HEK293 (cell line): ENCODE results near the gene FANK1.

Experiments used
- CTCF ChIA-PET: fragments of 350-600 bp; formaldehyde crosslinking; extraction: SDS; loops from one replicate; lab custom pipeline; 2021; ENCODE audit warnings: antibody characterized with exemption; lab: Yijun Ruan, JAX
- POLR2A ChIA-PET: fragments of 300-600 bp; formaldehyde crosslinking; extraction: SDS; loops from one replicate; lab custom pipeline; 2020; ENCODE audit warnings: antibody characterized with exemption, inconsistent platforms; lab: Yijun Ruan, JAX
- H3K27ac ChIP-seq: fragments of 200-500 bp; sonication (Bioruptor generic); 2 replicates; pipeline ENCODE4 v1.5.1; 2014; ENCODE audit warnings: low read depth, low read length, control low read depth, inconsistent platforms; ENCODE audit errors: extremely low read depth
- H3K36me3 ChIP-seq, 2 experiments: fragments of 200-500 bp in 1 of 2; sonication (Bioruptor generic) in 1 of 2; 1 replicate in 1 of 2; 2 replicates in 1 of 2; pipeline ENCODE4 v1.5.1; 2014 to 2017; ENCODE audit warnings: inconsistent platforms in 2 of 2, low read length in 2 of 2; ENCODE audit not compliant: control insufficient read depth in 2 of 2, insufficient read depth in 1 of 2
- H3K4me1 ChIP-seq: fragments of 200-500 bp; sonication (Bioruptor generic); 2 replicates; pipeline ENCODE4 v1.5.1; 2014; ENCODE audit warnings: mild to moderate bottlenecking, low read length, inconsistent platforms; ENCODE audit not compliant: control insufficient read depth, insufficient read depth
- H3K4me3 ChIP-seq: 2 replicates; pipeline ENCODE4 v1.5.1; 2011; ENCODE audit warnings: low read depth, mild to moderate bottlenecking, control low read depth, low read length, moderate library complexity
- H3K9me3 ChIP-seq: fragments of 200-500 bp; sonication (Bioruptor generic); 2 replicates; pipeline ENCODE4 v1.5.1; 2014; ENCODE audit warnings: low read depth, low read length, inconsistent platforms; ENCODE audit not compliant: control insufficient read depth, insufficient read depth
- GLI4 ChIP-seq: fragments of 450-650 bp; formaldehyde crosslinking; IDR thresholded peaks from 2 replicates; pipeline ENCODE4 v1.5.1; 2016; ENCODE audit warnings: missing biosample characterization, missing genetic modification characterization
- GLIS1 ChIP-seq: fragments of 450-650 bp; formaldehyde crosslinking; IDR thresholded peaks from 2 replicates; pipeline ENCODE4 v1.5.1; 2016; ENCODE audit warnings: missing biosample characterization, missing genetic modification characterization
- IKZF3 ChIP-seq: fragments of 450-650 bp; IDR thresholded peaks from 2 replicates; pipeline ENCODE4 v1.5.0; 2018; ENCODE audit warnings: missing biosample characterization, mild to moderate bottlenecking, missing genetic modification characterization, moderate library complexity
- MEIS1 ChIP-seq: sonication (generic); formaldehyde crosslinking; IDR thresholded peaks from 2 replicates; pipeline ENCODE4 v1.8.1; 2022; ENCODE audit warnings: missing genetic modification reagents, mild to moderate bottlenecking, borderline replicate concordance
- SP3 ChIP-seq: fragments of 450-650 bp; formaldehyde crosslinking; IDR thresholded peaks from 2 replicates; pipeline ENCODE4 v1.5.1; 2016; ENCODE audit warnings: missing biosample characterization, missing genetic modification characterization
- ZFHX2 ChIP-seq: fragments of 450-650 bp; formaldehyde crosslinking; conservative IDR thresholded peaks from 2 replicates; pipeline ENCODE4 v1.5.1; 2016; ENCODE audit warnings: missing biosample characterization, missing genetic modification characterization
- ZNF121 ChIP-seq: fragments of 450-650 bp; formaldehyde crosslinking; IDR thresholded peaks from 2 replicates; pipeline ENCODE4 v1.5.1; 2016; ENCODE audit warnings: missing biosample characterization, missing genetic modification characterization
- ZNF2 ChIP-seq: fragments of 450-650 bp; formaldehyde crosslinking; IDR thresholded peaks from 2 replicates; pipeline ENCODE4 v1.5.1; 2016; ENCODE audit warnings: missing biosample characterization, missing genetic modification characterization
- ZNF23 ChIP-seq: fragments of 450-650 bp; formaldehyde crosslinking; IDR thresholded peaks from 2 replicates; pipeline ENCODE4 v1.5.1; 2016; ENCODE audit warnings: missing biosample characterization, missing genetic modification characterization, borderline replicate concordance
- ZNF341 ChIP-seq: fragments of 450-650 bp; formaldehyde crosslinking; IDR thresholded peaks from 2 replicates; pipeline ENCODE4; 2016; ENCODE audit warnings: low read depth, missing biosample characterization, missing genetic modification characterization
- ZNF658 ChIP-seq: fragments of 450-650 bp; formaldehyde crosslinking; IDR thresholded peaks from 2 replicates; pipeline ENCODE4; 2016; ENCODE audit warnings: missing biosample characterization, missing genetic modification characterization
- ZNF670 ChIP-seq: fragments of 450-650 bp; formaldehyde crosslinking; IDR thresholded peaks from 2 replicates; pipeline ENCODE4 v1.5.1; 2016; ENCODE audit warnings: missing biosample characterization, missing genetic modification characterization, low read depth
- ZNF677 ChIP-seq: fragments of 450-650 bp; IDR thresholded peaks from 2 replicates; pipeline ENCODE4 v1.5.0; 2018; ENCODE audit warnings: missing biosample characterization, mild to moderate bottlenecking, missing genetic modification characterization, moderate library complexity
- ZNF785 ChIP-seq: fragments of 450-650 bp; formaldehyde crosslinking; IDR thresholded peaks from 2 replicates; pipeline ENCODE4 v1.5.1; 2016; ENCODE audit warnings: missing biosample characterization, missing genetic modification characterization
- TF ChIP-seq, protein P1 (sequence below): fragments of 450-650 bp; formaldehyde crosslinking; IDR thresholded peaks from 2 replicates; pipeline ENCODE4 v1.5.1; 2016; ENCODE audit warnings: missing biosample characterization, missing genetic modification characterization
- TF ChIP-seq, protein P2 (sequence below): fragments of 450-650 bp; formaldehyde crosslinking; IDR thresholded peaks from 2 replicates; pipeline ENCODE4 v1.5.1; 2017; ENCODE audit warnings: missing biosample characterization, missing genetic modification characterization
- TF ChIP-seq, protein P3 (sequence below): fragments of 450-650 bp; formaldehyde crosslinking; IDR thresholded peaks from 2 replicates; pipeline ENCODE4 v1.5.1; 2016; ENCODE audit warnings: missing biosample characterization, missing genetic modification characterization
- TF ChIP-seq, protein P4 (sequence below): fragments of 450-650 bp; formaldehyde crosslinking; IDR thresholded peaks from 2 replicates; pipeline ENCODE4 v1.5.1; 2016; ENCODE audit warnings: missing biosample characterization, missing genetic modification characterization
- TF ChIP-seq, protein P5 (sequence below): fragments of 450-650 bp; formaldehyde crosslinking; IDR thresholded peaks from 2 replicates; pipeline ENCODE4 v1.5.1; 2016; ENCODE audit warnings: missing biosample characterization, missing genetic modification characterization
- TF ChIP-seq, protein P6 (sequence below): fragments of 450-650 bp; formaldehyde crosslinking; IDR thresholded peaks from 2 replicates; pipeline ENCODE4 v1.5.1; 2016; ENCODE audit warnings: missing biosample characterization, missing genetic modification characterization

FANK1 gene

DNA sequence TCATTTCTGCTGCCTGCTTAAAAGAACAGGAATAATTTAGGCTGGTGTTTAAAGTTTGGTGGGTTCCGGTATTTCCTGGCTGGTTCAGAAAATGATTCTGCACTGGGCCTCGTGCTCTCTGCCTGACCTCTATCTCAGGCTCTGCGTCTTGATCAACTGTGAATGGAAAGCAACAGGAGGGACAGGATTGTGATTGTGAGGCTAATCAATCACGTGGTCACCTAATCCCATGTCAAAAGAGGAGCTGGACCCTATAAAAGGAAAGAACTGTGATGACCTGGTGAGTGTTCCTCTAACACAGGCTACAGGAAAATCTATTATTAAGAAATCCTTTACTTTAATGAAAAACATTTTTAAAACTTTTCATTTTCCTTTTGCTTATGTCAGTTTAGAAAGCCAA is 15.2 kb upstream of the FANK1 start, which contains the start of gene DHX32 (continued):
- TF ChIP-seq, protein P1, sequence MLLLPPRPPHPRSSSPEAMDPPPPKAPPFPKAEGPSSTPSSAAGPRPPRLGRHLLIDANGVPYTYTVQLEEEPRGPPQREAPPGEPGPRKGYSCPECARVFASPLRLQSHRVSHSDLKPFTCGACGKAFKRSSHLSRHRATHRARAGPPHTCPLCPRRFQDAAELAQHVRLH (tag by site-specific recombination): no peak
- TF ChIP-seq ZNF677 (tag by site-specific recombination) (no peak), SP3 (tag by site-specific recombination) (no peak), MEIS1 (CRISPR knock-in tag) (no peak), ZNF121 (no peak), IKZF3 (tag by site-specific recombination) (no peak), ZNF23 (tag by site-specific recombination) (no peak), ZNF658 (tag by site-specific recombination) (no peak), ZNF2 (no peak), GLIS1 (tag by site-specific recombination) (no peak)
- TF ChIP-seq, protein P2, sequence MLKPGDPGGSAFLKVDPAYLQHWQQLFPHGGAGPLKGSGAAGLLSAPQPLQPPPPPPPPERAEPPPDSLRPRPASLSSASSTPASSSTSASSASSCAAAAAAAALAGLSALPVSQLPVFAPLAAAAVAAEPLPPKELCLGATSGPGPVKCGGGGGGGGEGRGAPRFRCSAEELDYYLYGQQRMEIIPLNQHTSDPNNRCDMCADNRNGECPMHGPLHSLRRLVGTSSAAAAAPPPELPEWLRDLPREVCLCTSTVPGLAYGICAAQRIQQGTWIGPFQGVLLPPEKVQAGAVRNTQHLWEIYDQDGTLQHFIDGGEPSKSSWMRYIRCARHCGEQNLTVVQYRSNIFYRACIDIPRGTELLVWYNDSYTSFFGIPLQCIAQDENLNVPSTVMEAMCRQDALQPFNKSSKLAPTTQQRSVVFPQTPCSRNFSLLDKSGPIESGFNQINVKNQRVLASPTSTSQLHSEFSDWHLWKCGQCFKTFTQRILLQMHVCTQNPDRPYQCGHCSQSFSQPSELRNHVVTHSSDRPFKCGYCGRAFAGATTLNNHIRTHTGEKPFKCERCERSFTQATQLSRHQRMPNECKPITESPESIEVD (tag by site-specific recombination): no peak

DNA sequence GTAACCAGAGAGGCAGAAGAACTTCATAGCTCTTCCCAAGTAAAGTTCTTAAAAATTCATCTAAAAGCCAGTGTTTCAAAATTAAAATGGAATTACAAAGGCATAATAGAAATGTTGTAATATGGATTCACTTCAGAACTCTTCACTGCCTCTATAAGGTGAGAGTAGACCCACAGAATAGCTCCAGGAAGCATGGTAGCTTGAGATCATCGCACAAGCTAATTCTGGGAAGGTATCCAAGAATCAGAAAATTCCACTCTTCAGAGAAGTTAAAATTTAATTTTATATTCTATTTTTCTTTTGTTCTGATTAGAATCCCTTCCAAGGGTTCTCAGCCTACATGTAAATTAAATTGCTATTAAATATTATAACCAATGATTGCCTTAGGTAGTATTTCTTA is 13.8 kb upstream of the FANK1 start:
- no peaks in the 10 kb centered on the region for H3K9me3 ChIP-seq
- H3K4me1 ChIP-seq: 0 out of 2 replicates have a peak, but pooled peaks cover 3% of the 10 kb centered on the region
- H3K27ac ChIP-seq: no peak overlapping the region
- peaks cover 0 to 7% of the 10 kb centered on the region in 2 experiments; a peak in 2 of 3 replicates for H3K36me3 ChIP-seq
- H3K4me3 ChIP-seq: no peak overlapping the region
- ChIA-PET POLR2A (interaction anchor here (0.5 kb wide), 1 partner anchor 66 kb away, joined by 3 read pairs; no protein-coding TSS in a partner anchor), CTCF (interaction anchor here (0.5 to 1.5 kb wide), 4 partner anchors 14 to 321 kb away, joined by 3 to 12 read pairs (median 5); partner anchors contain the start of gene EDRF1)
- TF ChIP-seq GLIS1 (tag by site-specific recombination) (no peak), ZNF785 (tag by site-specific recombination) (no peak), GLI4 (tag by site-specific recombination) (no peak), ZFHX2 (tag by site-specific recombination) (no peak)
- TF ChIP-seq, protein P3, sequence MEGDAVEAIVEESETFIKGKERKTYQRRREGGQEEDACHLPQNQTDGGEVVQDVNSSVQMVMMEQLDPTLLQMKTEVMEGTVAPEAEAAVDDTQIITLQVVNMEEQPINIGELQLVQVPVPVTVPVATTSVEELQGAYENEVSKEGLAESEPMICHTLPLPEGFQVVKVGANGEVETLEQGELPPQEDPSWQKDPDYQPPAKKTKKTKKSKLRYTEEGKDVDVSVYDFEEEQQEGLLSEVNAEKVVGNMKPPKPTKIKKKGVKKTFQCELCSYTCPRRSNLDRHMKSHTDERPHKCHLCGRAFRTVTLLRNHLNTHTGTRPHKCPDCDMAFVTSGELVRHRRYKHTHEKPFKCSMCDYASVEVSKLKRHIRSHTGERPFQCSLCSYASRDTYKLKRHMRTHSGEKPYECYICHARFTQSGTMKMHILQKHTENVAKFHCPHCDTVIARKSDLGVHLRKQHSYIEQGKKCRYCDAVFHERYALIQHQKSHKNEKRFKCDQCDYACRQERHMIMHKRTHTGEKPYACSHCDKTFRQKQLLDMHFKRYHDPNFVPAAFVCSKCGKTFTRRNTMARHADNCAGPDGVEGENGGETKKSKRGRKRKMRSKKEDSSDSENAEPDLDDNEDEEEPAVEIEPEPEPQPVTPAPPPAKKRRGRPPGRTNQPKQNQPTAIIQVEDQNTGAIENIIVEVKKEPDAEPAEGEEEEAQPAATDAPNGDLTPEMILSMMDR: no peak

DNA sequence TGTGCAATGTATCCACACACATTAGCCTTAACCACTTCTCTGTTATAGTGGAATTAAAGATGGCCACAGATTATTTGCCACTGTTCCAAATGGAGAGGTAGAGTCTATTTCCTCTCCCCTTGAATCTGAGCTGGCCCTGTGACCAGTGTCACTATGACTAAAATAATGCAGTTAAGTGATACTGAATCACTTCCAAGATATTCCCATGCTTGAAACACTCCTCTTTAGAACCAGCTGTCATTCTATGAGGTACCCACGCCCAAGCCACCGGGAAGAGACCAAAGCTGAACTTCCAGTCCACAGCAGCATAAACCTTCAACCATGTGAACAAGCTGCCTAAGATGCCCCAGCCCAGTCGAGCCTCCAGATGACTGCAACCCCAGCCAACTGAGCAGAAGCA is 13.2 kb upstream of the FANK1 start:
- Histone ChIP-seq H3K36me3 (peaks cover 0 to 7% of the 10 kb centered on the region in 2 experiments; a peak in 2 of 3 replicates), H3K9me3 (no peaks in the 10 kb centered on the region), H3K4me1 (0 out of 2 replicates have a peak, but pooled peaks cover 3% of the 10 kb centered on the region), H3K27ac (no peak overlapping the region), H3K4me3 (no peak overlapping the region)
- ChIA-PET POLR2A (interaction anchor here (0.7 kb wide), 1 partner anchor 14 kb away, joined by 3 read pairs; no protein-coding TSS in a partner anchor), CTCF (interaction anchor here (0.6 kb wide), 1 partner anchor 320 kb away, joined by 3 read pairs; no protein-coding TSS in a partner anchor)
- TF ChIP-seq ZNF670 (tag by site-specific recombination) (no peak), IKZF3 (tag by site-specific recombination) (no peak), ZNF677 (tag by site-specific recombination) (no peak), SP3 (tag by site-specific recombination) (no peak), ZNF341 (tag by site-specific recombination) (no peak)
- TF ChIP-seq, protein P4, sequence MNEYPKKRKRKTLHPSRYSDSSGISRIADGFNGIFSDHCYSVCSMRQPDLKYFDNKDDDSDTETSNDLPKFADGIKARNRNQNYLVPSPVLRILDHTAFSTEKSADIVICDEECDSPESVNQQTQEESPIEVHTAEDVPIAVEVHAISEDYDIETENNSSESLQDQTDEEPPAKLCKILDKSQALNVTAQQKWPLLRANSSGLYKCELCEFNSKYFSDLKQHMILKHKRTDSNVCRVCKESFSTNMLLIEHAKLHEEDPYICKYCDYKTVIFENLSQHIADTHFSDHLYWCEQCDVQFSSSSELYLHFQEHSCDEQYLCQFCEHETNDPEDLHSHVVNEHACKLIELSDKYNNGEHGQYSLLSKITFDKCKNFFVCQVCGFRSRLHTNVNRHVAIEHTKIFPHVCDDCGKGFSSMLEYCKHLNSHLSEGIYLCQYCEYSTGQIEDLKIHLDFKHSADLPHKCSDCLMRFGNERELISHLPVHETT: no peak
- TF ChIP-seq, protein P5, sequence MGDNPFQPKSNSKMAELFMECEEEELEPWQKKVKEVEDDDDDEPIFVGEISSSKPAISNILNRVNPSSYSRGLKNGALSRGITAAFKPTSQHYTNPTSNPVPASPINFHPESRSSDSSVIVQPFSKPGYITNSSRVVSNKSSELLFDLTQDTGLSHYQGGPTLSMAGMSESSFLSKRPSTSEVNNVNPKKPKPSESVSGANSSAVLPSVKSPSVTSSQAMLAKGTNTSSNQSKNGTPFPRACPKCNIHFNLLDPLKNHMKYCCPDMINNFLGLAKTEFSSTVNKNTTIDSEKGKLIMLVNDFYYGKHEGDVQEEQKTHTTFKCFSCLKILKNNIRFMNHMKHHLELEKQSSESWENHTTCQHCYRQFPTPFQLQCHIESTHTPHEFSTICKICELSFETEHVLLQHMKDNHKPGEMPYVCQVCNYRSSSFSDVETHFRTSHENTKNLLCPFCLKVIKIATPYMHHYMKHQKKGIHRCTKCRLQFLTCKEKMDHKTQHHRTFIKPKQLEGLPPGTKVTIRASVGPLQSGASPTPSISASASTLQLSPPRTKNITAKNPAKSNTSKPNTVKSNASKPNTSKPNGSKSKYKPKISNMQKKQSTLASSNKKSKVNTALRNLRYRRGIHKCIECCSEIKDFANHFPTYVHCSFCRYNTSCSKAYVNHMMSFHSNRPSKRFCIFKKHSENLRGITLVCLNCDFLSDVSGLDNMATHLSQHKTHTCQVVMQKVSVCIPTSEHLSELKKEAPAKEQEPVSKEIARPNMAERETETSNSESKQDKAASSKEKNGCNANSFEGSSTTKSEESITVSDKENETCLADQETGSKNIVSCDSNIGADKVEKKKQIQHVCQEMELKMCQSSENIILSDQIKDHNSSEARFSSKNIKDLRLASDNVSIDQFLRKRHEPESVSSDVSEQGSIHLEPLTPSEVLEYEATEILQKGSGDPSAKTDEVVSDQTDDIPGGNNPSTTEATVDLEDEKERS: no peak
- TF ChIP-seq, protein P6, sequence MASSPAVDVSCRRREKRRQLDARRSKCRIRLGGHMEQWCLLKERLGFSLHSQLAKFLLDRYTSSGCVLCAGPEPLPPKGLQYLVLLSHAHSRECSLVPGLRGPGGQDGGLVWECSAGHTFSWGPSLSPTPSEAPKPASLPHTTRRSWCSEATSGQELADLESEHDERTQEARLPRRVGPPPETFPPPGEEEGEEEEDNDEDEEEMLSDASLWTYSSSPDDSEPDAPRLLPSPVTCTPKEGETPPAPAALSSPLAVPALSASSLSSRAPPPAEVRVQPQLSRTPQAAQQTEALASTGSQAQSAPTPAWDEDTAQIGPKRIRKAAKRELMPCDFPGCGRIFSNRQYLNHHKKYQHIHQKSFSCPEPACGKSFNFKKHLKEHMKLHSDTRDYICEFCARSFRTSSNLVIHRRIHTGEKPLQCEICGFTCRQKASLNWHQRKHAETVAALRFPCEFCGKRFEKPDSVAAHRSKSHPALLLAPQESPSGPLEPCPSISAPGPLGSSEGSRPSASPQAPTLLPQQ (tag by site-specific recombination): no peak
